ENCODE data around the gene ARHGEF28. TPM values are rescaled to one million over a fixed set of nuclear protein-coding genes. Genes with fewer than 3 reads are reported as not detected.

The ARHGEF28 gene
- total RNA-seq, 1 experiment from 2014 or later: 5.8 TPM

DNA sequence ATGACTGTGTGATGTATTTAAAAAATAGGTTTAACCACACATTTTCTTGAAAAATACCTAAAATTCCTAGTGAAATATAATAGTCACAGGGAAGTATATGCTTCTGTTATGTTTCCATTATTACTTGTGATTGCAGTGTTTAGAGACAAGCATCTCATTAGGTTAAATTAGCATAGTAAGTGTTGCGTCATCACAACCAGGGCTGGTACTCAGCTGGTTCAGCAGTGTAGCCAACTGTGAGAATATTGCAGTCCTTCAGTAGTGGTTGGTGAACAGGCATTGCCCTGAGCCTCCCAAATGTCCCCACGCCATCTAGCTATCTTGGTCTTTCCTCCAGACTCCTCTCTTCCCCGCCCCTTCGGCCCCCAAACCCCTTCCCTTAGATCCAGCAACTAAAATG lies 261.7 kb downstream of the ARHGEF28 start:
- Histone ChIP-seq H3K4me1 (no peaks in the 10 kb centered on the region), H3K4me3 (no peak overlapping the region), H3K9me3 (replicated peaks) (no peaks in the 10 kb centered on the region), H3K36me3 (no peaks in the 10 kb centered on the region), H3K27ac (no peak overlapping the region), H3K27me3 (no peaks in the 10 kb centered on the region)
- no peak for DNase-seq

DNA sequence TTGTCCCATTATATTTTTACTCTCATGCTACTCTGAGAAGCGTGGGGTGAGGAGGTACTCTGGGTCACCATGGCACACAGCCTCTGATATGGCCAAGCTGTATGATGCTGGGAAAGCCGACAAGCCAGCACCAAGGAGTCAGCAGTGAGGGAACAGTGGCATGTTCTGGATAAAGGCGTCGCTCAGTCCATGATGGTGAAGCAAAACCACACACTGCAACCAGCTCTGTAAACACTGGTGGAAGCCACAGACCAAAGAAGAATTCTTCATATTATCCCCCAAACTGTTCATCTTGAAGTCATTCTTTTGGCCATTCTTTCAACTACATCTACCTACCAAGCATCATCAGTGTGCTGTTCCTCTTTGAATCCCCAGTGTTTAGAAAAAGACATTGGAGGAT lies 264.6 kb downstream of the ARHGEF28 start:
- DNase-seq: no peak
- H3K4me3 ChIP-seq: no peak overlapping the region
- H3K27me3 ChIP-seq: no peaks in the 10 kb centered on the region
- H3K9me3 ChIP-seq (replicated peaks): no peaks in the 10 kb centered on the region
- H3K36me3 ChIP-seq: no peaks in the 10 kb centered on the region
- H3K27ac ChIP-seq: no peak overlapping the region
- H3K4me1 ChIP-seq: no peaks in the 10 kb centered on the region

DNA sequence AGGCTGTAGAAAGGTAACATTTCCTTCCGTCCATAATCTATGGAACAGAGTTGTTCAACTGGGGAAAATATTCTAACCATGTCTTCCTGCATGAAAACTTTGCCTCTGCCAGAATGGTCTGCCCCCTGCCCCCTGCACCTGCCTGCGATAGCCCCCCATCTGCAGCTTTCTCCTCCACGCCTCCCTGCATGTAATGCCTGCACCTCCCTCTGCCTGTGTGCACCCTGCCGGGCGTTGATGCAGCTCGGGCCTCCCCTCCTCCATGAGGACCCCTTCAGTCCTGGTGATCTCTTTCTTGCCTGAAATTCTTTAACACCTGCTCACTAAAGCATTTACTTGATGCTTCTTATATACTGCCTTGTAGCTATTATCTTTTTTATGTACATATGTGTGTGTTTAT lies 266.2 kb downstream of the ARHGEF28 start:
- no peaks in the 10 kb centered on the region for H3K27me3 ChIP-seq
- H3K9me3 ChIP-seq (replicated peaks): no peaks in the 10 kb centered on the region
- no peaks in the 10 kb centered on the region for H3K4me1 ChIP-seq
- H3K36me3 ChIP-seq: no peaks in the 10 kb centered on the region
- H3K27ac ChIP-seq: no peak overlapping the region
- H3K4me3 ChIP-seq: no peak overlapping the region
- DNase-seq: no peak

GRCh38 chr5:73892806-73893205 lies 266.8 kb downstream of the ARHGEF28 start:
- Histone ChIP-seq H3K9me3 (replicated peaks) (no peaks in the 10 kb centered on the region), H3K27ac (no peak overlapping the region)
- no peak for DNase-seq

GRCh38 chr5:73893813-73894212 lies 267.8 kb downstream of the ARHGEF28 start:
- DNase-seq: no peak
- H3K27me3 ChIP-seq: no peaks in the 10 kb centered on the region

More at GRCh38 chr5:73892806-73893205, 266.8 kb downstream of the ARHGEF28 start:
- no peaks in the 10 kb centered on the region for H3K4me1 ChIP-seq
- H3K4me3 ChIP-seq: no peak overlapping the region
- no peaks in the 10 kb centered on the region for H3K36me3 ChIP-seq
- H3K27me3 ChIP-seq: no peaks in the 10 kb centered on the region

DNA sequence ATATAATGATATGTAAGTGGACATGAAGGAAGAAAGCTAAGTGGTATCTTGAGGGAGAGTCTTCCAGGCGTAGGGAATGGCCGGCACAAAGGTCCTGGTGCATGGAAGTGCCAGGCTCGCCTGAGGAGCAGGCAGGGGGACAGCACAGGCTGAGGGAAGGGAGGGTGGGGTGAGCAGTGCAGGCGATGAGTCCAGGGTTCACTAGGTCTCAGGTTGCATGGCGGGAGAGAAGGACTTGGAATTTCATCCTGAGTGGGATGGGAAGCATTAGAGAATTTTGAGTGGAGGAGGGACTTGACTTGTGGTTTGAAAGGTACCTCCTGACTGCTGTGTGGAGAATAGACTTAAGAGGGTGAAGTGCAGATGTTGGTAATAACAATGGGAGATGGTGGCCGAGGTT lies 268.9 kb downstream of the ARHGEF28 start:
- H3K36me3 ChIP-seq: no peaks in the 10 kb centered on the region
- H3K4me3 ChIP-seq: no peak overlapping the region
- no peak for DNase-seq
- H3K27ac ChIP-seq: no peak overlapping the region
- H3K27me3 ChIP-seq: no peaks in the 10 kb centered on the region
- H3K9me3 ChIP-seq (replicated peaks): no peaks in the 10 kb centered on the region
- H3K4me1 ChIP-seq: peaks cover 12% of the 10 kb centered on the region

More at GRCh38 chr5:73893813-73894212, 267.8 kb downstream of the ARHGEF28 start:
- no peak overlapping the region for H3K27ac ChIP-seq
- peaks cover 3% of the 10 kb centered on the region for H3K4me1 ChIP-seq
- no peak overlapping the region for H3K4me3 ChIP-seq
- no peaks in the 10 kb centered on the region for H3K9me3 ChIP-seq (replicated peaks)
- no peaks in the 10 kb centered on the region for H3K36me3 ChIP-seq

DNA sequence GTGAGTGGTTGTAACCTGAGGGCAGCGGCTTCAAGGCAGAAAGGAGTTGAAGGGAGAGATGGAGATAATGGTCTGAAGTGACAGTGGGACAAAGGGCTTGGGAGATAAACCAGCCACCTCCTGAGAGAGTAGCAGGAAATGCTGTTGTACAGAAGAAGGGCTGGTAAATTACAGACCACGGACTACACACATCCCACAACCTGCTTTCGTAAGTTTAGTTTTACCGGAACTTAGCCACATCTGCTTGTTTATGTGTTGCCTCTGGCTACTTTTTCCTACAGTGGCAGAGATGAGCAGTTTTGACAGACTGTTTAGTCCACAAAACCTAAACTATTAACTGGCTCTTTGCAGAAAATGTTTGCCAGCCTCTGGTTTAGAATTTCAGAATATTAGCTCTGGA lies 269.5 kb downstream of the ARHGEF28 start:
- H3K27ac ChIP-seq: no peak overlapping the region
- no peak for DNase-seq
- H3K4me3 ChIP-seq: no peak overlapping the region
- peaks cover 18% of the 10 kb centered on the region for H3K4me1 ChIP-seq
- no peaks in the 10 kb centered on the region for H3K27me3 ChIP-seq
- no peaks in the 10 kb centered on the region for H3K36me3 ChIP-seq
- H3K9me3 ChIP-seq (replicated peaks): no peaks in the 10 kb centered on the region

DNA sequence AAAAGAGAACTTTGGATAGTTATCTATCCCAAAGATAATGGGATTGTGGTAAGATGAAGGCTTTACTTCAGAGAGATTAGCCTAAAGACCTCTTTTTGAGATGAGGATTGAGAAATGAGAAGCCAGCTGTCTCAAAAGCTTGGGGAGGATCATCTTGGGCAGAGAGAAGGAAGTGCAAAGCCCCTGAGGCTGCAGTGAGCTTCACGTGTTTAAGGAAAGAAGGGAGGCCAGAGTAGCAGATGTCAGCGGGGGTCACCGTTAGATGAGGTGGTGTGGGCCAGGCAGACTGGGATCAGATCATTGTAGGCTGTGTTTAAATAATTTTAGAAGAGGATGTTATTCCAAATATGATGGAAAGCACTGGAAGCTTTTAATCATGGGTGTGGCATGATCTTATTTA lies 270.1 kb downstream of the ARHGEF28 start:
- no peak overlapping the region for H3K4me3 ChIP-seq
- no peaks in the 10 kb centered on the region for H3K27me3 ChIP-seq
- peaks cover 19% of the 10 kb centered on the region for H3K4me1 ChIP-seq
- H3K9me3 ChIP-seq (replicated peaks): no peaks in the 10 kb centered on the region
- H3K27ac ChIP-seq: no peak overlapping the region
- DNase-seq: peak in 1 of 2 experiments; percentile 22
- no peaks in the 10 kb centered on the region for H3K36me3 ChIP-seq

GRCh38 chr5:73896668-73897067 lies 270.7 kb downstream of the ARHGEF28 start:
- Histone ChIP-seq H3K27ac (no peak overlapping the region), H3K27me3 (no peaks in the 10 kb centered on the region), H3K4me3 (no peak overlapping the region), H3K36me3 (no peaks in the 10 kb centered on the region), H3K4me1 (peaks cover 19% of the 10 kb centered on the region), H3K9me3 (replicated peaks) (no peaks in the 10 kb centered on the region)
- no peak for DNase-seq

GRCh38 chr5:73897893-73898292 lies 271.9 kb downstream of the ARHGEF28 start:
- no peak for DNase-seq
- no peak overlapping the region for H3K4me3 ChIP-seq
- H3K27ac ChIP-seq: no peak overlapping the region
- H3K36me3 ChIP-seq: no peaks in the 10 kb centered on the region
- H3K27me3 ChIP-seq: no peaks in the 10 kb centered on the region
- H3K9me3 ChIP-seq (replicated peaks): no peaks in the 10 kb centered on the region
- peaks cover 27% of the 10 kb centered on the region for H3K4me1 ChIP-seq

DNA sequence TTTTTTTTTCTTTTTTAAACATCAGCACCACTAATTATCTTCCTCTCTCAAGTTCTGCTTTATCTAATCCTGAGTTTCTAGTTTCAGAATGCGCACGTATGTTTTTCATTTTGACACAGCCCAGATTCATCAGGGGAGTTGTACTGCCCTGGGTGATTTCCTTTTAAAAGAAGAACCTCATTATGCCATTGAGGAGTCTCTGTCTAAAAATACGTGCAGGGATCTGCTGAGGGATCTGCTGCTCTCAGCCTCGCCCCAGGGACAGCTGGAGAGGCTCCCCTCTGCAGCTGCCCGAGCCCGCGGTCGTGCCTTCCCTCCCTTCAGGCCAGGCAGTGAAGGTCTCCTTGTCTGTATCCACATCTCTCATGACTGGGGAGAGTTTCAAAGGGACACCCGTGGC lies 273.1 kb downstream of the ARHGEF28 start:
- Histone ChIP-seq H3K9me3 (replicated peaks) (no peaks in the 10 kb centered on the region), H3K27me3 (no peaks in the 10 kb centered on the region), H3K36me3 (no peaks in the 10 kb centered on the region), H3K4me1 (peaks cover 31% of the 10 kb centered on the region), H3K4me3 (no peak overlapping the region), H3K27ac (peak overlapping the region; percentile 38)
- peak; percentile 87 to 90 for DNase-seq

- no peaks in the 10 kb centered on the region for H3K27me3 ChIP-seq
- H3K9me3 ChIP-seq (replicated peaks): no peaks in the 10 kb centered on the region
- no peaks in the 10 kb centered on the region for H3K36me3 ChIP-seq
- peak overlapping the region; percentile 38 for H3K27ac ChIP-seq
- H3K4me3 ChIP-seq: no peak overlapping the region
- H3K4me1 ChIP-seq: peaks cover 31% of the 10 kb centered on the region
- peak in 1 of 2 experiments; percentile 31 for DNase-seq
These were observed 273.9 kb downstream of the ARHGEF28 start for GRCh38 chr5:73899916-73900315.

GRCh38 chr5:73900566-73900965 lies 274.6 kb downstream of the ARHGEF28 start:
- Histone ChIP-seq H3K36me3 (no peaks in the 10 kb centered on the region), H3K27ac (peak overlapping the region; percentile 10; the same call in 1 of the 2 replicates), H3K4me3 (no peak overlapping the region), H3K4me1 (peaks cover 31% of the 10 kb centered on the region), H3K27me3 (no peaks in the 10 kb centered on the region), H3K9me3 (replicated peaks) (no peaks in the 10 kb centered on the region)
- DNase-seq: peak in 1 of 2 experiments; percentile 55

- Histone ChIP-seq H3K4me3 (no peak overlapping the region), H3K27ac (peak overlapping the region; percentile 10; the same call in 1 of the 2 replicates), H3K36me3 (no peaks in the 10 kb centered on the region), H3K9me3 (replicated peaks) (no peaks in the 10 kb centered on the region), H3K27me3 (no peaks in the 10 kb centered on the region), H3K4me1 (peaks cover 31% of the 10 kb centered on the region)
- DNase-seq: peak in 1 of 2 experiments; percentile 25
These were observed 275.0 kb downstream of the ARHGEF28 start for GRCh38 chr5:73901043-73901442.

- Histone ChIP-seq H3K4me1 (peaks cover 31% of the 10 kb centered on the region), H3K4me3 (no peak overlapping the region), H3K27ac (no peak overlapping the region; the same call in 1 of the 2 replicates), H3K9me3 (replicated peaks) (no peaks in the 10 kb centered on the region), H3K36me3 (no peaks in the 10 kb centered on the region), H3K27me3 (no peaks in the 10 kb centered on the region)
- DNase-seq: peak in 1 of 2 experiments; percentile 40
These were observed 275.5 kb downstream of the ARHGEF28 start for GRCh38 chr5:73901455-73901854.

DNA sequence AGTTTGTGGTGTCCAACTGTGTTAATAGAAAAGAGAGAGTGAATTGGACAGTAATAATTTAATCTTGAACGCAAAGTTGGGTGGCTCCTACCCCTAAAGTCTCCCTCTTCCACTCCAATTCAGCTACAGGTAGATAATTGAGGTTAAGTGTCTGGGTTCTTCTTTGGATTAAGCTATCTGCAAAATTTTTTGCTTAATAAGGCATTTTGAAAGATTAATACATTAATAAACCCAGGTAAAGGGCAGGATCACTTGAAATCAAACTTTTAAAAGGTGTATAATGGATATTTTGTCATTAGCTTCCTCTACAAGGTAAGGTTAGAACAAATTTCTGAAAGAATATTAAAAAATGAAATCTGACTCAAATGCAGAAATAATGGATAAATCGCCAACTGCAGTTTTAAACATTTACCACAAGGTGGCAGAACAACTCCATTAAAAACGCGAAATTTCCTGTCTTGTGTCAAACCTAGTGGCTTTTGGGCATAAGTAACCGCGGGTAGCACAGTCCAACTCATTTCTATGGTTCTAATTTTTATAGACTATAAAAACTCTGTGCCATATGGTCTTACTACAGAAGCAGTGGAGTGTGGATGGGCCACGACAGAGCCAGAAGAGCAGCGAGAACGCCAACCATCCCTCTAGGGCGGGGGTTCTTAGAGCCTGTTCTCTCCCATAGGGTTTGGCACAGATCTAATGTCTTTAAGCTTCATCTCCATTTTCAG lies 276.5 kb downstream of the ARHGEF28 start:
- H3K4me1 ChIP-seq: peaks cover 31% of the 10 kb centered on the region
- no peak overlapping the region for H3K4me3 ChIP-seq
- peak overlapping the region; percentile 48 for H3K27ac ChIP-seq
- peak; percentile 72 to 89 for DNase-seq
- peaks cover 4% of the 10 kb centered on the region; the same call in 1 of the 2 replicates for H3K9me3 ChIP-seq (replicated peaks)
- no peaks in the 10 kb centered on the region for H3K27me3 ChIP-seq
- H3K36me3 ChIP-seq: no peaks in the 10 kb centered on the region
